ENCODE data around the gene SARNP. TPM values are rescaled to one million over a fixed set of nuclear protein-coding genes. Genes with fewer than 3 reads are reported as not detected.

Gene SARNP
- total and polyA plus RNA-seq, 9 of the 15 experiments (the other 6 are each of a cell fraction or from before 2014, with no cell fraction given) = 70.1 to 400 (median 198) TPM

DNA sequence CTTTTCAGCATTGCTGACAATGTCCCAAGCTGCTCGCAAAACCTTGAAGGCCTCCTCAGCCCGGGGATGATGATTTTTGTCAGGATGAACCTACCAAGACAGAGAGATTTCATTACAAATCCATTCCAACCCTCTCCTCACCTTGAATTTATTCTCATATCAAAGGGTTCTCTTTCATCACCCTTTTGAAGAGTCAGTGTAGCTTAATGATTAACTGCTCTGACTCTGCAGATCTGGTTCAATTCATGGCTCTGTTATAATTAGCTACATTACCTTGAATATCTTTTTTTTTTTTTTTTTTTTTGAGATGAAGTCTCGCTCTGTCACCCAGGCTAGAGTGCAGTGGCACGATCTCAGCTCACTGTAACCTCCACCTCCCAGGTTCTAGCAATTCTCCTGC is 5.9 kb upstream of the SARNP start:
- Histone ChIP-seq H2AFZ (ENCODE audit: low read depth, low read length) (no peak overlapping the region), H3K4me3 (no peak overlapping the region), H3K9ac (ENCODE audit: insufficient read depth in 1 of 2, low read depth in 2 of 2, low read length in 2 of 2) (no peak overlapping the region), H3K9me1 (ENCODE audit: control insufficient read depth, insufficient read depth, low read length) (no peaks in the 10 kb centered on the region), H3K4me2 (ENCODE audit: insufficient read depth, low read length) (no peak overlapping the region), H3K27me3 (ENCODE audit: control insufficient read depth in 2 of 2, insufficient read depth in 2 of 2, low read length in 2 of 2) (no peaks in the 10 kb centered on the region), H3K27ac (ENCODE audit: extremely low read depth, low read depth, low read length) (no peak overlapping the region), H3K79me2 (ENCODE audit: control insufficient read depth, insufficient read depth, low read length) (peaks cover 60% of the 10 kb centered on the region), H3K9me3 (replicated peaks; ENCODE audit: control insufficient read depth, insufficient read depth, low read depth, low read length) (no peaks in the 10 kb centered on the region), H3K4me1 (replicated peaks in 1 of 2; ENCODE audit: control insufficient read depth in 2 of 2, insufficient read depth in 2 of 2, low read length in 2 of 2) (peaks cover 18 to 19% of the 10 kb centered on the region in 2 experiments; a peak in 4 of 5 replicates), H3K36me3 (ENCODE audit: control insufficient read depth, insufficient read depth, low read length) (peaks cover 83% of the 10 kb centered on the region), H4K20me1 (replicated peaks; ENCODE audit: control insufficient read depth, insufficient read depth, low read length) (peaks cover 2% of the 10 kb centered on the region; the same call in 1 of the 2 replicates)
- DNase-seq (ENCODE audit: extremely low read depth in 1 of 4, low spot score in 3 of 4) = no peak
- intact Hi-C loops (cut with micrococcal nuclease) (loop anchor here (2.0 kb wide), 1 partner anchor 85 kb away; no protein-coding TSS in a partner anchor), in situ Hi-C loops (cut with MboI) (no loop called here)
- WGBS (ENCODE audit: insufficient coverage, low coverage, missing lambda C conversion rate) = 83% methylated on average over 2 of the region's 4 CpGs
- no TSS peak for BruUV-seq (replicated peaks)
- TF ChIP-seq PURB (CRISPR knock-in tag; IDR thresholded peaks at IDR 0.05; ENCODE audit: low read depth) = no peak
- TF ChIP-seq ZC3H11A (IDR thresholded peaks at IDR 0.05; ENCODE audit: low read depth, low read length) = no peak
- no peak for TF ChIP-seq ETV1 (tag; conservative IDR thresholded peaks at IDR 0.05; ENCODE audit: low read depth)
- no peak for TF ChIP-seq MEIS2 (IDR thresholded peaks at IDR 0.05; ENCODE audit: partially characterized antibody)
- no peak for TF ChIP-seq RBBP5 (IDR thresholded peaks at IDR 0.05; ENCODE audit: borderline replicate concordance, insufficient read depth, low read length, poor library complexity, severe bottlenecking)
- TF ChIP-seq MAZ (CRISPR knock-in tag; conservative IDR thresholded peaks at IDR 0.05 in 1 of 2, IDR thresholded peaks at IDR 0.05 in 1 of 2) = no peak
- TF ChIP-seq ZNF583 (CRISPR knock-in tag; IDR thresholded peaks at IDR 0.05) = no peak
- TF ChIP-seq, protein P1, sequence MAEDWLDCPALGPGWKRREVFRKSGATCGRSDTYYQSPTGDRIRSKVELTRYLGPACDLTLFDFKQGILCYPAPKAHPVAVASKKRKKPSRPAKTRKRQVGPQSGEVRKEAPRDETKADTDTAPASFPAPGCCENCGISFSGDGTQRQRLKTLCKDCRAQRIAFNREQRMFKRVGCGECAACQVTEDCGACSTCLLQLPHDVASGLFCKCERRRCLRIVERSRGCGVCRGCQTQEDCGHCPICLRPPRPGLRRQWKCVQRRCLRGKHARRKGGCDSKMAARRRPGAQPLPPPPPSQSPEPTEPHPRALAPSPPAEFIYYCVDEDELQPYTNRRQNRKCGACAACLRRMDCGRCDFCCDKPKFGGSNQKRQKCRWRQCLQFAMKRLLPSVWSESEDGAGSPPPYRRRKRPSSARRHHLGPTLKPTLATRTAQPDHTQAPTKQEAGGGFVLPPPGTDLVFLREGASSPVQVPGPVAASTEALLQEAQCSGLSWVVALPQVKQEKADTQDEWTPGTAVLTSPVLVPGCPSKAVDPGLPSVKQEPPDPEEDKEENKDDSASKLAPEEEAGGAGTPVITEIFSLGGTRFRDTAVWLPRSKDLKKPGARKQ (CRISPR knock-in tag; IDR thresholded peaks at IDR 0.05) = no peak
- no peak for TF ChIP-seq ZEB2 (IDR thresholded peaks at IDR 0.05)
- no peak for TF ChIP-seq MEF2A (IDR thresholded peaks at IDR 0.05; ENCODE audit: control insufficient read depth, low read depth, low read length)
- TF ChIP-seq, protein P2, sequence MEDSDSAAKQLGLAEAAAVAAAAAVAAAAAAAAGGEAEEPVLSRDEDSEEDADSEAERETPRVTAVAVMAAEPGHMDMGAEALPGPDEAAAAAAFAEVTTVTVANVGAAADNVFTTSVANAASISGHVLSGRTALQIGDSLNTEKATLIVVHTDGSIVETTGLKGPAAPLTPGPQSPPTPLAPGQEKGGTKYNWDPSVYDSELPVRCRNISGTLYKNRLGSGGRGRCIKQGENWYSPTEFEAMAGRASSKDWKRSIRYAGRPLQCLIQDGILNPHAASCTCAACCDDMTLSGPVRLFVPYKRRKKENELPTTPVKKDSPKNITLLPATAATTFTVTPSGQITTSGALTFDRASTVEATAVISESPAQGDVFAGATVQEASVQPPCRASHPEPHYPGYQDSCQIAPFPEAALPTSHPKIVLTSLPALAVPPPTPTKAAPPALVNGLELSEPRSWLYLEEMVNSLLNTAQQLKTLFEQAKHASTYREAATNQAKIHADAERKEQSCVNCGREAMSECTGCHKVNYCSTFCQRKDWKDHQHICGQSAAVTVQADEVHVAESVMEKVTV (CRISPR knock-in tag; IDR thresholded peaks at IDR 0.05) = no peak
- no peak for TF ChIP-seq EGR1 (conservative IDR thresholded peaks at IDR 0.05)
- no peak for TF ChIP-seq PYGO2 (tag; IDR thresholded peaks at IDR 0.05)
- TF ChIP-seq, protein P3, sequence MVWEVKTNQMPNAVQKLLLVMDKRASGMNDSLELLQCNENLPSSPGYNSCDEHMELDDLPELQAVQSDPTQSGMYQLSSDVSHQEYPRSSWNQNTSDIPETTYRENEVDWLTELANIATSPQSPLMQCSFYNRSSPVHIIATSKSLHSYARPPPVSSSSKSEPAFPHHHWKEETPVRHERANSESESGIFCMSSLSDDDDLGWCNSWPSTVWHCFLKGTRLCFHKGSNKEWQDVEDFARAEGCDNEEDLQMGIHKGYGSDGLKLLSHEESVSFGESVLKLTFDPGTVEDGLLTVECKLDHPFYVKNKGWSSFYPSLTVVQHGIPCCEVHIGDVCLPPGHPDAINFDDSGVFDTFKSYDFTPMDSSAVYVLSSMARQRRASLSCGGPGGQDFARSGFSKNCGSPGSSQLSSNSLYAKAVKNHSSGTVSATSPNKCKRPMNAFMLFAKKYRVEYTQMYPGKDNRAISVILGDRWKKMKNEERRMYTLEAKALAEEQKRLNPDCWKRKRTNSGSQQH (CRISPR knock-in tag; IDR thresholded peaks at IDR 0.05) = no peak
- TF ChIP-seq ERF (CRISPR knock-in tag; IDR thresholded peaks at IDR 0.05) = no peak
- TF ChIP-seq ZSCAN29 (IDR thresholded peaks at IDR 0.05) = no peak
- no peak for TF ChIP-seq KAT7 (CRISPR knock-in tag; IDR thresholded peaks at IDR 0.05; ENCODE audit: borderline replicate concordance)
- TF ChIP-seq, protein P4, sequence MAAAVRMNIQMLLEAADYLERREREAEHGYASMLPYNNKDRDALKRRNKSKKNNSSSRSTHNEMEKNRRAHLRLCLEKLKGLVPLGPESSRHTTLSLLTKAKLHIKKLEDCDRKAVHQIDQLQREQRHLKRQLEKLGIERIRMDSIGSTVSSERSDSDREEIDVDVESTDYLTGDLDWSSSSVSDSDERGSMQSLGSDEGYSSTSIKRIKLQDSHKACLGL (CRISPR knock-in tag; IDR thresholded peaks at IDR 0.05; ENCODE audit: borderline replicate concordance, poor library complexity, severe bottlenecking) = no peak
- no peak for FAIRE-seq
- CTCF ChIA-PET (ENCODE audit: low intra/inter-chr PET ratio) = no interaction called here
- ATAC-seq = no peak
- POLR2A ChIA-PET = interaction anchor here (0.7 to 0.8 kb wide), 3 partner anchors 15 to 103 kb away, joined by 3 to 5 read pairs (median 4); no protein-coding TSS in a partner anchor

All from K562 (cell line).